Measurements from ENCODE around the gene RHBG.

GRCh38 chr1:156417401-156418020, 48.5 kb downstream of the RHBG start:
- TF ChIP-seq CTCF (optimal IDR thresholded peaks at IDR 0.05 in 1 of 3, IDR thresholded peaks at IDR 0.05 in 1 of 3, conservative IDR thresholded peaks at IDR 0.05 in 1 of 3; ENCODE audit: extremely low read depth in 1 of 3, insufficient read depth in 2 of 3, low read length in 3 of 3) = no peak
- TF ChIP-seq EZH2 (IDR thresholded peaks at IDR 0.05; ENCODE audit: low read length) = no peak

Data from keratinocyte (primary cell).